IPS DF 4.7 (cell line): Measurements from ENCODE around the gene TMEM101.
"Not testable (repeated sequence)": the region's sequence is repeated elsewhere in the genome, so short reads cannot be mapped to it uniquely, and the experiment has no call there.

Experiments used
- DNase-seq: peaks from one replicate; pipeline ENCODE4 v3.0.0-alpha.2; 2013; ENCODE audit warnings: low spot score; ENCODE audit errors: extremely low read depth

Gene TMEM101

GRCh38 chr17:44014437-44015172 lies at the start of gene TMEM101:
Gene TMEM101 (minus strand): TSS chr17:44014963. CDS start chr17:44014952, 11 bp downstream.
- peak; percentile 91 for DNase-seq

GRCh38 chr17:44063704-44064639 lies 49.2 kb upstream of the TMEM101 start:
- no peak for DNase-seq

- DNase-seq, result no peak
Measured at GRCh38 chr17:44062871-44063270, 48.1 kb upstream of the TMEM101 start.

GRCh38 chr17:44061446-44061845 lies 46.7 kb upstream of the TMEM101 start:
- no peak for DNase-seq

GRCh38 chr17:44059101-44059892 lies 44.5 kb upstream of the TMEM101 start:
- DNase-seq, result no peak

GRCh38 chr17:44053125-44053872 lies 38.5 kb upstream of the TMEM101 start:
- DNase-seq, result no peak

GRCh38 chr17:44049294-44050060 lies 34.7 kb upstream of the TMEM101 start:
- DNase-seq, result no peak

- DNase-seq, result not testable (repeated sequence)
Measured at GRCh38 chr17:44046893-44047292, 32.1 kb upstream of the TMEM101 start.

GRCh38 chr17:44045486-44045885 lies 30.7 kb upstream of the TMEM101 start:
- DNase-seq, result no peak

- DNase-seq, result no peak
Measured at GRCh38 chr17:44044071-44044470, 29.3 kb upstream of the TMEM101 start.

- no peak for DNase-seq
Measured at GRCh38 chr17:44043272-44043696, 28.5 kb upstream of the TMEM101 start.

GRCh38 chr17:44039829-44040635 lies 25.3 kb upstream of the TMEM101 start:
- DNase-seq, result no peak

- no peak for DNase-seq
Measured at GRCh38 chr17:44038604-44039011, 23.8 kb upstream of the TMEM101 start.

- DNase-seq, result no peak
Measured at GRCh38 chr17:44037471-44037870, 22.7 kb upstream of the TMEM101 start.

GRCh38 chr17:44034688-44035087 lies 19.9 kb upstream of the TMEM101 start:
- DNase-seq, result not testable (repeated sequence)

- DNase-seq, result no peak
Measured at GRCh38 chr17:44033861-44034408, 19.2 kb upstream of the TMEM101 start.

GRCh38 chr17:44030482-44030881 lies 15.7 kb upstream of the TMEM101 start:
- DNase-seq, result no peak

- DNase-seq, result no peak
Measured at GRCh38 chr17:44029736-44030135, 15.0 kb upstream of the TMEM101 start.

GRCh38 chr17:44024853-44025252 lies 10.1 kb upstream of the TMEM101 start:
- no peak for DNase-seq
